Measurements from ENCODE around the gene PHF12.
A peak's percentile ranks its signal among the peaks of the same experiment; 100 is the strongest.
"Not testable (repeated sequence)": the region's sequence is repeated elsewhere in the genome, so short reads cannot be mapped to it uniquely, and the experiment has no call there.

PHF12 gene

DNA sequence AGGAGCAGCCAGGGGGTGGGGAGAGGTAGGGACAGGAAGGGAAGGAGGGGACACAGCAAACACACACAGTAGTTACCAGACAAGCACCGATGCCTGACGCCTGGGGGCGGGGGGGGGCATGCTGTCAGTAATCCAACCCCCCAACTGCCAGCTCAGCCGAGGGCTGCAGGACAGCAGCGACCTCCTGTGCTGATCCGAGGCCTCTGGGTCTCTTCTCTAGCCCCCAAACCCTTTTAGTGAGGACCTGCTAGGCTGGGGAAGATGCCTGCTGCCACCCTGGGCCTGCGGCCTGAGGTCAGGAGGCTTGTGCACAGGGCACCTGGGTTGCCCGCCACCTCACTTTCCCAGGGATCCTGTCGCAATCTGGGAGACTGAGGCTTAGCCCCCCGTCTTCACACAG, 65.4 kb downstream of the PHF12 start:
- in situ Hi-C loops (cut with HindIII; ENCODE audit: low pct_unique_long_range_greater_than_20kb, low sequenced_read_pairs), result no loop called here
- DNase-seq (ENCODE audit: low read depth in 1 of 2, low spot score in 1 of 2), result no peak
- no peak for TF ChIP-seq JUND (IDR thresholded peaks at IDR 0.05; ENCODE audit: low read depth)

DNA sequence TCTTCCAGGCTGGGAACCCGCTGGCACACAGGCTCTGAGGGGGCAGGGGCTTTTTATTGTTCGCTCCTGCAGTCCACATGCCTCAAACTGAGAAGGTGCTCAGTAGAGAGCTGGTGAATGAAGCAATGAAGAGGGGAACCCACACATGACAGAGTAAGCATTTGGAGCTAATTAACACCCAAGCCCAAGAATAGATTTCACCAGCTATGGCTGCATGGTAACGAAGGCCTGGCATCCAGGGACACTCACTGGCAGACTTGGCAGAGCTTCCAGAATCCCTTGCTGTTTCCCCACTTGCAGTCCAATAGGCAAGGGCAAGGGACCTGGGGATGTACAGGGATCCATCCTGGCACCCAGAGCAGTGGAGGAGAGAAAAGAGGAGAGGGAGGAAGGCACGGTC, 66.0 kb downstream of the PHF12 start:
- in situ Hi-C loops (cut with HindIII; ENCODE audit: low pct_unique_long_range_greater_than_20kb, low sequenced_read_pairs), result no loop called here
- no peak for DNase-seq (ENCODE audit: low read depth in 1 of 2, low spot score in 1 of 2)
- TF ChIP-seq JUND (IDR thresholded peaks at IDR 0.05; ENCODE audit: low read depth), result no peak

DNA sequence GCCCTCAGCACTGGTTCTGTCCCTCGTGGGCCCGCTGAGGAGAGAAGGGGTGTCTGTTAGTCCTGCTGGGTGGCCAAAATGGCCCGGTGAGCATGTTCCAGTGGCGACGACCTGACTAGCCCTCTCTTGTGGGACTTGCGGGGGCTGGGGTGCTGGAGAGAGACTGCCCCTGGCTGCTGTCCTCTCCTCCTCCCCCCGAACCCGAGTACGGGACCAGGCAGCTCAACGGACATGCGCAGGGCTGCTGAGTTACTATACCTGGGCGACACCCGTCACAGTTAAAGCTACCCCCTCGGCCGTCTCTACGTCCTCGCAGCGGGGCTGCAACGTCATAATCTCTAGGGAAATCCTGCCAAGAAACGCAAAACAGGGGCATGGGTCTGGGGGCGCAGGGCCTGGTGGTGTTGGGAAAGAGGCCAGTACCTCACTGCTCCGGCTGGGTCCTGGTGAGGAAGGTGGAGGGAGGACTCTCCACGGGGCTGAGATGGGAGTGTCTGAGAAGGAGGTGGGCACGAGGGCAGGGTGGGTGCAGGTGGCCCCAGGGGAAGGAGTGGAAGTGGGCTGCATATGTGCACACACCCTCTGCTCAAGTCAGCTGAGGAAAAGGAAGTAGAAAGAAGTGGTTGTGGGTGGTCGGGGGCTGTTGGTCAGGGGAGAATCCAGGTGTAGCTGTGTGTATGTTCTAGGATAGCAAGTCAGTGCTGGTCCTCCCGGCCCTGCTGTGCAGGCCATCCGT, 67.2 kb downstream of the PHF12 start:
- DNase-seq (ENCODE audit: low read depth in 1 of 2, low spot score in 1 of 2), result no peak
- in situ Hi-C loops (cut with HindIII; ENCODE audit: low pct_unique_long_range_greater_than_20kb, low sequenced_read_pairs), result no loop called here
- TF ChIP-seq JUND (IDR thresholded peaks at IDR 0.05; ENCODE audit: low read depth), result no peak

DNA sequence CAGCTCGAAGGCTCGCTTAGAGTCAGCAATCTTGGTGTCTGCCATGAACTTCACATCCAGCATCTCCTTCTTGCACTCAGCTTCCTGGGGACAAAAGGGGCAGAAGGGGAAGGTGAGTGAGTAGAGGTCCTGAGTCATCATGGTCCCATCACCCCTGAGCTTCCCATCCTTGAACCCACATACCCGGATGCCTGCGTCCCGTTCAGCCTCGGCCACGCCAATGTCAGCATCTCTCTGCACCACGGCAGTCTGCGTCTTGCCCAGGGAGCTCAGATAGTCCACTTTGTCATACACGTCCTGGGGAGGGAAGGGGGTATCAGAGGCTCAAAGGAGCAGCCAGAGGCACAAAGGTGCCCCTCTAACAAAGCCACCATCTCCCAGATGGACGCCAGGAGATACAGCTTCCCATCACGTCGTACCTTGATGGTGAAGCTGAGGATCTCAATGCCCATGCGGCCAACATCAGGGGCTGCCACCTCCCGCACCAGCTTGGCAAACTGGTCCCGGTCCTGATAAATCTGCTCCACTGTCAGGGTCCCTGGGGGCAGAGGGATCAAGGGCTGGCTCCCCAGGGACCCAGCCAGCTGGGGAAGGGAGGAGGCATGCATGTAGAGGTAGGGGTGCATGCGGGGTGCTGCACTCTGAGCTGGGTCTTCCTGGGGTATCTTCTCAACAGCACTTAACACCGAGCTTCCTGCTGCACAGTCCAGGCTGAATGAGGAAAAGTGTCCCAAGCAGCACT, 69.0 kb downstream of the PHF12 start:
- TF ChIP-seq JUND (IDR thresholded peaks at IDR 0.05; ENCODE audit: low read depth), result no peak
- in situ Hi-C loops (cut with HindIII; ENCODE audit: low pct_unique_long_range_greater_than_20kb, low sequenced_read_pairs), result no loop called here
- DNase-seq (ENCODE audit: low read depth in 1 of 2, low spot score in 1 of 2), result no peak

DNA sequence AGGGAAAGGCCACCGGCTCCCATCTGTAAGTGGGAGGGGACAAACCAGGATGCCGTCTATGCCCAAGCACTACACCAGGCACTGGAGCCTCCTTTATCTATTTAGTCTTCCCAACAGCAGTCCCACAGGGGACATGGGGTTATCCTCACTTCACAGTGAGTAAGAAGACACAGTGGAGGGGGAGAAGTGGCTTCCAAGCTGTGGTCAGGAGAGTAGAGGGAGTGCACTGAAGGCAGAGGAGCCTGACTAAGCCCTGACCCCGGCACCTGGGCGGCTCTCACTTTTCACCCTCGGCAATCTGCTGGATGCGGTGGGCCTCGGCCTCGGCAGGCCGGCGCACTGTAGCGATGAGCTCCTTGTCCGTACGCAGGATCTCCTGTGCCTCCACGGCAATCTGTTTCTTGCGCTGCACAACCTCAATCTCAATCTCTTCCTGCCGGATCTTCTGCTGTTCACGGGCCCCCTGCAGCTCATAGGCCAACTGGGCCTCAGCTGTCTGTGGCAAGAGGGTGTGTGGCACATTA, 69.7 kb downstream of the PHF12 start:
- no peak for TF ChIP-seq JUND (IDR thresholded peaks at IDR 0.05; ENCODE audit: low read depth)
- in situ Hi-C loops (cut with HindIII; ENCODE audit: low pct_unique_long_range_greater_than_20kb, low sequenced_read_pairs), result no loop called here
- no peak for DNase-seq (ENCODE audit: low read depth in 1 of 2, low spot score in 1 of 2)

DNA sequence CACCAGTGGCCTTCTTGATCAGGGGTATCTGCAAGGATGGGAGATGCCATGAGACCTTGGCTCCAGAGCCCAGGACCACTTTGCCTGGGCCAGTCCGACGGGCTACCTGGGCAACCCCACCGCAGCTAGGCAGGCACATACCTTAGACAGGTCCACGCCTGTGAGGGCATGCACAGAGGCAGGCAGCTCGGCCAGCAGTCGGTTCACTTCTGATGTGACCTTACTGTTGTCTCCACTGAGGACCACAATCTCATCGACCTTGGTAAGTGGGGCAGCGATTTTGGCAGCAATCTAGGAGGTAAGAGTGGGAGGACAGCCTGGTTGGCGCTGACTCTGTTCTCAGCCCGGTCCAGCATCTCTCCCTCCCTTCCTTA, 70.8 kb downstream of the PHF12 start:
- DNase-seq (ENCODE audit: low read depth in 1 of 2, low spot score in 1 of 2), result no peak
- in situ Hi-C loops (cut with HindIII; ENCODE audit: low pct_unique_long_range_greater_than_20kb, low sequenced_read_pairs), result no loop called here
- no peak for TF ChIP-seq JUND (IDR thresholded peaks at IDR 0.05; ENCODE audit: low read depth)

DNA sequence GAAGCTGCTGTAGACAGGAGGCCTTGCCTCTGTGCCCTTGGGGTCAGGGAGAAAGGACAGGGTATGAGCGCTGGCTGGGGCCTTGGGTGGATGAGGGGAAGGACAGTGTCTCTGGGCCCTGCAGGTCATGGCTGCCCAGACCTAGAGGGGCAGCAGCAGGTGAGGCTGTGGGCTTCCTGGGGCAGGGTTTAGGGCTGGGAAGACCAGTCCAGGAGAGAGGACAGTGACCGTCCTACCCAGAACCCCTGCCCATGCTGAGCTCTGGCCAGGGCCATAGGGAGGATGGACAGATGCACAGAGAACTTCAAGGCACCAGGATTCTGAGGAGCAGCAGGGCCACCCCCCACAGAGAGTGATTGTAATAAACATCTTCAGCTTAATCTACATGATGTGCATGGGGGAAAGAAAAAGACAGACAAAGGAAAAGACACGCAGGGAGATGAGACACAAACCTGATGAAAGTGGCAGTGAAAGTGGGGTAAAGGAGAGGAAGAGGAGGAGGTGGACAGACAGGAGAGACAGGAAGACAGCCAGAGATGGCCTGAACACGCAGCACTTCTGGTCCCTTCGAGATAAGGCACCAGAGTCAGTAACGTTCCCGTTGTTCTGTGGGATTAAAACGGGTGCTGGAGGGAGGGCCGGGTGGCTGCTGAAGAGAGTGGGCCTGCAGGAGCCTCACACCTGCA, 71.3 kb downstream of the PHF12 start:
- TF ChIP-seq JUND (IDR thresholded peaks at IDR 0.05; ENCODE audit: low read depth), result no peak
- in situ Hi-C loops (cut with HindIII; ENCODE audit: low pct_unique_long_range_greater_than_20kb, low sequenced_read_pairs), result no loop called here

DNA sequence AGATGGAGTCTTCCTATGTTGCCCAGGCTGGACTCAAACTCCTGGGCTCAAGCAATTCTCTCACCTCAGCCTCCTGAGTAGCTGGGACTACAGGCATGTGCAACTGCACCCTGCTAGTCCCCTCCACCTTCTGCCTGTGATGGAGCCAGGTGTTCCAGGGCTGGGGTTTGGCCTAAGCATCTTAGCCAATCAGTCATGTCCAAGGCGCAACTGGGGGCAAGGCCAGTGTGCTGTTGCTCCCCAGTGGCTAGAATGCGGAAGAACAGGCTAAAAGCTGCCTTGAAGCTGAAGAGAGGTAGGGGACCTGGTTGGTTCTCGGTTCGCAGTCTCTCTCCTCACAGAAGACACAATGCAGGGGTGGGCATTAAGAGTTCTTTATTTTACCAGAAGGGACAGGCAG, 72.3 kb downstream of the PHF12 start:
- in situ Hi-C loops (cut with HindIII; ENCODE audit: low pct_unique_long_range_greater_than_20kb, low sequenced_read_pairs), result no loop called here
- peak; percentile 91 to 97 for DNase-seq (ENCODE audit: low read depth in 1 of 2, low spot score in 1 of 2)
- no peak for TF ChIP-seq JUND (IDR thresholded peaks at IDR 0.05; ENCODE audit: low read depth)

More for the DNA sequence above, 71.3 kb downstream of the PHF12 start:
- DNase-seq (ENCODE audit: low read depth in 1 of 2, low spot score in 1 of 2), result no peak

DNA sequence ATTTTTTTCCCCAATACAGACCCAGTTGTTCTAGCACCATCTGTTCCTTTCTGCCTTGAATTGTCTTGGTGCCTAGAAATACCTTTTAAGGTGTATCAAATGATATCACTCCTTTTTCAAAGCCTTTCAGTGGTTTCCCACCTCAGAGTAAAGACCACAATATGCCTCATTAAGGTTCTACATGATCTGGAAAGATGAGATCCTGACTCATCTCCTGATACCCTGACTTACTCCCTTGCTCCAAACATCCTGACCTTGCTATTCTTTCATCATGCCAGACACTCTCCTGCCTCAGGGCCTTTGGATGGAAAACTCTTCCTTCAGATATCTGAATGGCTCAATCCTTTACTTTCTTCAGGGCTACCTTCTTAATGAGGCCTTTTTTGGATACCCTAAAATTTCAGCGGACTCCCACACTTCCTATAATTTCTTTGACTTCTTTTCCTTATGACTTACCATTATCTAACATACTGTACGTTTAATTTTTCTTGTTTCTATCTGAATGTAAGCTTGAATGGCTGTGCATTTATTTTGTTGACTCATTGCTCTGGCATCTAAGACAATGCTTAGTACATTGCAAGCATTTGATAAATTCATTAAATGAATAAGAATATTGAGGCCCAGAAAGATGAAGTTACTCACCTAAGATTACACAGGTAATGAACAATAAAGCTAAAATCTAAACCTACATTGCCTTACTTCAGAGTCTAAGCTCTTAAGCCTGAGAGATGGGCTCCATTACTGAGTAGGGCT, 73.0 kb downstream of the PHF12 start:
- no peak for TF ChIP-seq JUND (IDR thresholded peaks at IDR 0.05; ENCODE audit: low read depth)
- in situ Hi-C loops (cut with HindIII; ENCODE audit: low pct_unique_long_range_greater_than_20kb, low sequenced_read_pairs), result no loop called here
- no peak for DNase-seq (ENCODE audit: low read depth in 1 of 2, low spot score in 1 of 2)

DNA sequence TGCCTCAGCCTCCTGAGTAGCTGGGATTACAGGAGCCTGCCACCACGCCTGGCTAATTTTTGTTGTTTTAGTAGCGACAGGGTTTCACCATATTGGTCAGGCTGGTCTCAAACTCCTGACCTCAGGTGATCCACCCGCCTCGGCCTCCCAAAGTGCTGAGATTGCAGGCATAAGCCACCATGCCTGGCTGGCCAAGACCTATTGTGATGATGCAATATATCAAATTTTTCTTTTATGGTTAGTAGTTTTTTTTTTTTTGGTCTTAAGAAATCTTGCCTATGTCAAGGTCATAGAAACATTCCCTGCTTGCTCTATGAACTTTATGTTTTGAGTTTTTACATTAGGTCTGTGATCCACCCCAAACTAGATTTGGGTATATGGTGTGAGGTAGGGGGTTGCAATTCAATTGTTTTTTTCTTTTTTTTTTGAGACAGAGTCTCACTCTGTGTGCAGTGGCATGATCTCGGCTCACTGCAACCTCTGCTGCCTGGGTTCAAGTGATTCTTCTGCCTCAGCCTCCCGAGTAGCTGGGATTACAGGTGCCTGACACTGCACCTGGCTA, 74.1 kb downstream of the PHF12 start:
- DNase-seq (ENCODE audit: low read depth in 1 of 2, low spot score in 1 of 2); in situ Hi-C loops (cut with HindIII; ENCODE audit: low pct_unique_long_range_greater_than_20kb, low sequenced_read_pairs): not testable (repeated sequence)

DNA sequence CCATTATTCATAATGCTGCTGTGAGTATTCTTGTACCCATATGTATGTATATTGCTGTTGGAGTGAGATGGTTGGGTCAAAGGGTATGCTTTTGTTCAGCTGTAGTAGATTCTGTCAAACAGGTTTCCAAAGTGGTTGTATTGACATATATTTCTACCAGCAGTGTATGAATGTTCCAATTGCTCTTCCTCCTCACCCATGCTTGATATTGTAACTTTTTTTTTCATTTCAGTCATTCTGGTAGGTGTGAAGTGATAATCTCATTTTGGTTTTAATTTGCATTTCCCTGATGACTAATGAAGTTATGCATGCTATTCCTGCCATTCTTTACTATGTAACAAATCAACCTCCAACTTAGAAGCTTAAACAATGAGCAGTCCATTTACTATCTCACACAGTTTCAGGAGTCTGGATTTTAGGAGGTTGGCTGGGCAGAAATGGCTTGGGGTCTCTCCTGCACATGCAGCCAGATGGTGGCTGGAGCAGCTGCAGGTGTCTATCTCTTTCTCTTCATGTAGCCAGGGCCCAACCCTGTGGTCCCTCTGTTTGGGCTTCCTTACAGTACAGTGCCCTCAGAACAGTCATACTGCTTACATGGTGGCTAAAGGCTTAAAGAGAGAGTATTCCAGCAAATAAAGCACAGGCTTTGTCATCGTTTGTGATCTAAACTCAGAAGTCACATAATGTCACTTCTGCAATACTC, 75.3 kb downstream of the PHF12 start:
- DNase-seq (ENCODE audit: low read depth in 1 of 2, low spot score in 1 of 2), result peak in 1 of 2 experiments; percentile 34
- TF ChIP-seq JUND (IDR thresholded peaks at IDR 0.05; ENCODE audit: low read depth), result no peak
- in situ Hi-C loops (cut with HindIII; ENCODE audit: low pct_unique_long_range_greater_than_20kb, low sequenced_read_pairs), result no loop called here

All from T47D (cell line).